ENCODE results near the gene PPP2R2D. TPM values are rescaled to one million over a fixed set of nuclear protein-coding genes. Genes with fewer than 3 reads are reported as not detected.

Gene PPP2R2D
- total RNA-seq: 10 to 100 TPM; 23.8 to 30.6 TPM

GRCh38 chr10:131900350-131901152, at the start of gene PPP2R2D:
TSS of gene PPP2R2D (plus strand) at chr10:131901008. CDS start at chr10:131901149, 141 bp downstream.
- TF ChIP-seq CTCF (IDR thresholded peaks at IDR 0.05): no peak
- peaks cover 0 to 39% of the 10 kb centered on the region in 2 donors for H3K4me1 ChIP-seq
- H3K27ac ChIP-seq: peak within 1 kb of the TSS; percentile 93 to 95
- no peaks in the 10 kb centered on the region for H3K9me3 ChIP-seq
- H3K36me3 ChIP-seq: no peaks in the 10 kb centered on the region
- H3K27me3 ChIP-seq: no peaks in the 10 kb centered on the region
- peak within 1 kb of the TSS; percentile 76 to 90 for H3K4me3 ChIP-seq
- peak; percentile 91 for DNase-seq (ENCODE audit: low spot score)

GRCh38 chr10:131851346-131851745, 49.5 kb upstream of the PPP2R2D start:
- Histone ChIP-seq H3K27ac (no peak overlapping the region), H3K9me3 (no peaks in the 10 kb centered on the region), H3K4me3 (no peak overlapping the region), H3K36me3 (no peaks in the 10 kb centered on the region), H3K4me1 (no peaks in the 10 kb centered on the region), H3K27me3 (no peaks in the 10 kb centered on the region)
- no peak for DNase-seq (ENCODE audit: low spot score)
- no peak for TF ChIP-seq CTCF (IDR thresholded peaks at IDR 0.05)

- H3K4me1 ChIP-seq: no peaks in the 10 kb centered on the region
- no peak for DNase-seq (ENCODE audit: low spot score)
- no peaks in the 10 kb centered on the region for H3K27me3 ChIP-seq
- TF ChIP-seq CTCF (IDR thresholded peaks at IDR 0.05): no peak
- H3K9me3 ChIP-seq: no peaks in the 10 kb centered on the region
- no peaks in the 10 kb centered on the region for H3K36me3 ChIP-seq
- H3K4me3 ChIP-seq: no peak overlapping the region
- H3K27ac ChIP-seq: no peak overlapping the region
Measured at GRCh38 chr10:131852176-131852822, 48.5 kb upstream of the PPP2R2D start.

- Histone ChIP-seq H3K27ac (no peak overlapping the region), H3K36me3 (no peaks in the 10 kb centered on the region), H3K27me3 (no peaks in the 10 kb centered on the region), H3K9me3 (no peaks in the 10 kb centered on the region), H3K4me3 (no peak overlapping the region), H3K4me1 (no peaks in the 10 kb centered on the region)
- no peak for DNase-seq (ENCODE audit: low spot score)
- no peak for TF ChIP-seq CTCF (IDR thresholded peaks at IDR 0.05)
Measured at GRCh38 chr10:131852823-131853609, 47.8 kb upstream of the PPP2R2D start.

- Histone ChIP-seq H3K9me3 (no peaks in the 10 kb centered on the region), H3K4me1 (no peaks in the 10 kb centered on the region), H3K27me3 (no peaks in the 10 kb centered on the region), H3K36me3 (no peaks in the 10 kb centered on the region), H3K4me3 (no peak overlapping the region), H3K27ac (no peak overlapping the region)
- TF ChIP-seq CTCF (IDR thresholded peaks at IDR 0.05): no peak
- no peak for DNase-seq (ENCODE audit: low spot score)
Measured at GRCh38 chr10:131853610-131853964, 47.2 kb upstream of the PPP2R2D start.
